Suprapubic skin (tissue), 3 donors: Measurements from ENCODE around the gene ANKRD17.

Experiments used
- POLR2AphosphoS5 ChIP-seq, 3 donors: sonication (generic); formaldehyde crosslinking; IDR thresholded peaks; one replicate each; pipeline ENCODE4 v1.6.1; 2017; ENCODE audit warnings: antibody characterized with exemption in 3 of 3
- TF ChIP-seq, protein P1 (sequence below), 2 donors: fragments of 200-600 bp in 1 of 2; fragments of 450-650 bp in 1 of 2; sonication (generic) in 1 of 2; IDR thresholded peaks; one replicate each; pipeline ENCODE4 v1.5.1; 2016 to 2019; ENCODE audit warnings: antibody characterized with exemption in 2 of 2, mild to moderate bottlenecking in 1 of 2, moderate library complexity in 1 of 2

DNA sequence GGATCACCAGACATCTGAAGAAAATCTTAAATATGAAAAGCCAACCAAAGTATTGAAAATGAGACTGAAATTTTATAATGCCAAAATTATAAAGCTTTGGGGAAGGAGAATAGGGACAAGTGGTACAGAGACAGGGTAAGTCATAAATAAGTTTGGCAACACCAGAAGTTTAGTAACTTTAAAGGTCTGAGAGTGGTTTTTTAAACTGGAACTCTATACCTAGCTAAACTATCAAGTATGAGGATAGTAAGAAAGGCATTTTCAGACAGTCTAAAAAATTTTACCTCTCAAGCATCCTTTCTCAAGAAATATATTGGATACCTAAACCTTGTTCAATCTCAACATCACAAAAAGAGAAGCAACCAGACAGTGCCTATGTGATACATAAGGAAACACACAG is 92.4 kb downstream of the ANKRD17 start:
- TF ChIP-seq POLR2AphosphoS5 (IDR thresholded peaks at IDR 0.05), result no peak
- TF ChIP-seq, protein P1, sequence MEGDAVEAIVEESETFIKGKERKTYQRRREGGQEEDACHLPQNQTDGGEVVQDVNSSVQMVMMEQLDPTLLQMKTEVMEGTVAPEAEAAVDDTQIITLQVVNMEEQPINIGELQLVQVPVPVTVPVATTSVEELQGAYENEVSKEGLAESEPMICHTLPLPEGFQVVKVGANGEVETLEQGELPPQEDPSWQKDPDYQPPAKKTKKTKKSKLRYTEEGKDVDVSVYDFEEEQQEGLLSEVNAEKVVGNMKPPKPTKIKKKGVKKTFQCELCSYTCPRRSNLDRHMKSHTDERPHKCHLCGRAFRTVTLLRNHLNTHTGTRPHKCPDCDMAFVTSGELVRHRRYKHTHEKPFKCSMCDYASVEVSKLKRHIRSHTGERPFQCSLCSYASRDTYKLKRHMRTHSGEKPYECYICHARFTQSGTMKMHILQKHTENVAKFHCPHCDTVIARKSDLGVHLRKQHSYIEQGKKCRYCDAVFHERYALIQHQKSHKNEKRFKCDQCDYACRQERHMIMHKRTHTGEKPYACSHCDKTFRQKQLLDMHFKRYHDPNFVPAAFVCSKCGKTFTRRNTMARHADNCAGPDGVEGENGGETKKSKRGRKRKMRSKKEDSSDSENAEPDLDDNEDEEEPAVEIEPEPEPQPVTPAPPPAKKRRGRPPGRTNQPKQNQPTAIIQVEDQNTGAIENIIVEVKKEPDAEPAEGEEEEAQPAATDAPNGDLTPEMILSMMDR (IDR thresholded peaks at IDR 0.05), result no peak
